ENCODE data around the gene OTOG.

OTOG gene

DNA sequence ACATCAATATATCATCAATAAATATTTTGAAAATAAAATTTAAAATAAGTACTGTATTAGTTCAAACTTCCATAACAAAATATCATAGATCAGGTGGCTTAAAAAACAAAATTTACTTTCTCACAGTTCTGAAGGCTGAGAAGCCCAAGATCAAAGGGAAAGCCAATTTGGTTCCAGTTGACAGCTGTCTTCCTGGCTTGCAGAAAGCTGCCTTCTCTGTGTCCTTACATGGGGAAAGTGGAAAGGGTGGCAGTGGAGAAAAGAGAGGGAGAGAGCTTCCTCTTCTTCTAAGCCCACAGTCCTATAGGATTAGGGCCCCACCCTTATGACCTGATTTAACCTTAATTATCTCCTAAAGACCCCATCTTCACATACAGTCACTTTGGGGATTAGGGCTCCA is 121.1 kb downstream of the OTOG start:
- DNase-seq, result no peak

DNA sequence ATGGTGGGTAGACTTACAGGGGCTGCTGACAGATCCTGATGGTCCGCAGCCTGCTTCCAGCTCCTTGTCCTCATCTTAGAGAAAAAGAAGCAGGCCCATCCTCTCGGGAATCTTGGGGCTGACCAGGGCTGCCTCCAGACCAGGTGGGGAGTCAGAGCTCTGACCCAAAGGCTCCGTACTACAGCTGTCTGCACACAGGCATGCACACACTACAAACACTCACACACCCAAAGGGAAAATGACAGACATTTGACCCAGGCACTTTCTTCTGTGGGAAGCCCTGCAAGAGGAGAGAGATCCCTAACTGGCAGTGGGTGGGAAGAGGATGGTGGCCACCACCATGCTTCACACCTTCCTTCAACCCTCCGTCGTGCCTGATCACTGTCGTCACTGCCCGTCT is 125.4 kb downstream of the OTOG start:
- no peak for DNase-seq

DNA sequence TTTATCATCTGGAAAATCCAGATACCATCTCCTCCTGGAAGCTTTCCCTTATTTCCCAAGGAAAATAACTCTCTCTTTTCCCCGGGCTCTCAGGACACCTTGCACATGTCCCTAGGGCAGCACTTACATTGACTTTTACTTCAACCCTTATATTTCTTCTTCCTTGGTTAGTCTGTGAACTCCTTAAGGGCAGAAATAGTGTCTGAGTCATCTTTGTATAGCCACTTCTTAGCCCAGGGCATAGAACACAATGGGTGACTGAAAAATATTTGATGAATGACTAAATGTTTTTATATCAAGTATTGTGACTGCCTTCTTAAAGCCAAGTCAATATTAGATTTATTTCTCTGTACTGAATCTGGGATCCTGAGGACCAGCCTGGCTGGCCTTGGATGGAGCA is 126.9 kb downstream of the OTOG start:
- DNase-seq, result no peak

DNA sequence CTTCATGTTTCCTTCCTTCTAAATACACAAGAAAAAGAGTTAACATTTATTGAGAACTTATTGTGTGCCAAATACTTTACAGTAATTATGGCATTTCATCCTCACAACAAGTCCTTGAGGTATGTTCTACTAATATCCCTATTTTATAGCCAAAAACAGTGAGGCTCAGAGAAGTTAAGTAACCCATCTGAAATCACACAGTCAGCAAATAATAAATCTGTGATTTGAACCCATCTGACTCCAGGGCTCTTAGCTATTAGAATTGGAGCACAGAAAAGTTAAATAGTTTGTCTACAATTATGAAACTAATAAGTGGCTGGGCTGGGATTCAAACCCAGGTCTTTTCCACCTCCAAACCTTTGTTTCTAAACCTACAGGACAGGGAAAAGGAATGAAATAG is 135.8 kb downstream of the OTOG start:
- no peak for DNase-seq

DNA sequence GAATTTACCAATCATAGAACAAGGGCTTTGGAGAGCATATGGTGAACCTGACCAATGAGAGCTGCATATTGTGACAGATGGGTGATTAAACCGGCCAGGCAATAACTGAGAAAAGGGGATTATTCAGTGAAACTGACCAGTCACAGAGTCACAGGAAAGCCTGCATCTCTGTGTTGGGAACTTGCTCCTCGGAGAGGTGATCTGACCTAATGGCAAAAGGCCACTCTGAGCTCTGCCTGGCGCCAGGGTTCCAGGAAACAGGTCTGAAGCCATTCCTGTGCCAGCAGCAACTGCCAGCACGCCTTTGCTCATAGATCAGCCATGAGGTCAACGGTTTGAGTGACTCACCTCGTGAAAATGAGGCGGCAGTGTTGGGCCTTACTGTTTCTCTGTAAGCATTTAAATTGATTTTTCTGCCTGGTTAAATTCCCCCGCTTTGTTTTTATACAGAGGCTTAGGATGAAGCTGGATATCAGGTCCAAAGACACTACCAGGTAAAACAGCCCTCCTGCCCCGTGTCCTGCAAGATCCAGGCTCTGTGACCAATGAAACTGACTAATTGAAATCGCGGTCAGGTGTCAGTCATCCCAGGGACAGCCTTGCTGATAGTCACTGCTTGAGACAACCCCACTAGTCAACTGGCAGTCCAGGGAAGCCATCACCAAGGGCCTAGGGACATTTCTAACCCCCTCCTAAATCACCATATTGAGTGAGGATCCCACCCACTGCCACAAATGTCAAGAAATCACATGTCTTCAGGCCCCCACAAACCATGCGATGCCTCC is 136.5 kb downstream of the OTOG start:
- no peak for DNase-seq

DNA sequence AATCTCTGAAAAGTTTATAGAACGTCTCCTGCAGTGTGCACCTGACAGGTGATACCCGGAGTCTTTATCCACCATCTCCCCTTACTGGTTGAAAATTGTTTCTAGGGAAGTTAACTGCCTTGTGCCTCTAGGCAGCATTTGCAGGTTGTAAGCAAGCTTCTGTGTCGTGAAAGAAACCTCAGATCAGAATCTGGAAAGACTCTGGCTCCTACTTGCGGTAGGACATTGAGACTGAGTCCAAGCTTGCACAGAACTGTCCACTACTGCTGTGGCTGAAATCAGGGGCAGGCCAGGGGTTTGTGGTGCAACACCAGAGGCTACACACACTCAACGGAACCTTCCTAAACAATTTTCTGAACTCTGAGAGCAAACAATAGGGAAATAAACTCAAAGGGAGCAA is 137.5 kb downstream of the OTOG start:
- no peak for DNase-seq

DNA sequence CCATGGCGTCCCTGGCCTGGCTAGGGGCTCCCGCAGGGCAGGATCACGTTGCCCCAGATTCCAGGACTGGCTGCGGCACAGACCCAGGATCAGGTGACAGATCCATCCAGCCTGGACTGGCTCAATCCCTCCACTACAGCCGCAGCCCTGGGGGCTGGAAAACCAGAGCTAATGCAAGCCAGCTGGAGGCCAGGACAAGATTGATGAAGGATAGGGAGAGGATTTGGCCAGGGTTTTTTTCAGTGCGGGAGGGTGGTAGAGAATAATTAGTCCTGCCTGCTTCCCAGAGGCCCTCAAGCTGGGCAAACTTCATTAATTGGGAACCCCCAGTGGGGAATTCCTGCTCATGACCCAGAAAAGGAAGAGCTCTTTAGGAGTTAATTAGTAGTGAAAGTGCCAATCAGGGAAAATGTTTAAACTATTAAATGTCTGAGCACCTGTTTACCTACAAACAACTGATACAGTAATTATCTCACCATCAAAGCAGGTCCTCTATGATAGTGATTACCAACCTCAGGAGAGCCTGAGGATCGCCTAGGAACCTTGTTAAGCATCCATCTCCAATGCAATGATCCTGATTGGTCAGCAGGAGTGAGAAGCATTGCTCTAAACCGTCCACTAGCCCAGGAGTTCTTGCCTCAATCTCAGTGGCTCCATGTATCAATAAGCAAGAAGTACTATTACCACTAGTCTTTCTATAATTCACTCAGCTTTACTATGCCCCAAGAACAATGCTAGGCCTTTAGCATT is 139.3 kb downstream of the OTOG start:
- DNase-seq, result no peak

DNA sequence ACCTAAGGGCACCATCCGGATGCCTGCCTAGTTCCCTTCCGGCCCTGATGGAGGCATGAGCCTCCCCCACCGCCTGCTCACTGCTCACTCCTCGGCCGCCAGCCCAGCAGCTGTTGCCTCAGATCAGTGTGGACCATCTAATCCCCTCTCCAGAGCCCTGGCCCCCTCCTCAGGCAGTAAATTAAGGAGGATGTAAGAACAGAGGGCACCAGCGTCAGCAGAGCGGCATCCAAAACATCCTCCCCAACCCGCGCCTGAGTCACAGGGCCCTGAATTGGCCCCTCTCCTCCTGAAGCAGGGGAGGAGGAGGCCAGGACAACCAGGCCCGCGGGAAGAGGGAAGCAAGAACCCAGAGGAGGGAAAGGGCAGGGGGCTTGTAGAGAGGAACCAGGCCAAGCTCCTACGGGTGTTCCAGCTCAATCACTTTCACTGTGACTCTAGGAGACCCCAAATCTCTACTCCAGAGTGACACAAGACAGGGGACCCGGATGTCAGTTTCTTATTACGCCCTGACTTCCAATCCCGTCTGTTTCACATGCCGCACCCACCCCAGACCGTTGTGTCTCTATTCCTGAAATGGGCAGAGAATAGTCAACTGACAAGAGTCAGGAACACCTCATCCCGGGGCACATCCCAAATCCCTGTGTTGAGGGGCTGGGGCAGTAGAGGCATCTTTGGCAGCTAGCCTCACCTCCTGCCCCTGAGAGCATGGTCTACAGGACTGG is 141.0 kb downstream of the OTOG start:
- no peak for DNase-seq

DNA sequence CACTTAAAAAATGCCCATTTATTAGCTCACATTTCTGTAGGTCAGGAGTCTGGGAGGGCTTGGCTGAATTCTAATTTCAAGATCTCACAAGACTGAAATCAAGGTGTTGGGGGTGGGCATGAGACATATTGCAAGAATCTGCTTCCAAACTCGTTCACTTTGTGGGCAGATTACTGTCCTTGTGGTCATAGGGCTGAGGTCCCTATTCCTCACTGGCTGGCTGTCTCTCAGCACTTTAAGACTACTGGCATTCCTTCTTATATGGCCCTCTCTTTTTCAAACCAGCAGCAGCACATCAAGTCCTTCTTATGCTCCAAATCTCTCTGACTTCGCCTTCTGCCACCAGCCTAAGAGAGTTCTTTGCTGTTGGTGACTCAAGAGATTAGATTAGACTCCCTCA is 144.5 kb downstream of the OTOG start:
- no peak for DNase-seq

DNA sequence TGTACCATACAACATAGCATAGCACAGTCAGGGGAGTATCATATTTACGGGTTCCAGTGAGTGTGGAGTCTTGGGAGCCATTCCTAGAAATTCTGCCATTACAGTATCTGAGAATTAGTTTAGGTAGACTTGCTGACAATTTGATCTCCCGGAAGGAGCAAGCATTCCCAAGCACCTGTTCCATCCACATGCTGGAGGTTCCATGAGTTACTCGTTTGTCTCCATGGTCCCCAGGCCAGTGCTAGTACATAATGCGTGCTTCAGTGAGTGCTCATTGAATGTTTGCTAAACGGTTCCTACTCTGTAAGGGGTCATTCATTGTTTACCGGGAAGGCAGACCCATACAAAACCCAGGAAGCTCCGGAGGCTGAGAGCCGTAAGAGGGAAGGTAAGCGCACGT is 144.9 kb downstream of the OTOG start:
- DNase-seq, result no peak

DNA sequence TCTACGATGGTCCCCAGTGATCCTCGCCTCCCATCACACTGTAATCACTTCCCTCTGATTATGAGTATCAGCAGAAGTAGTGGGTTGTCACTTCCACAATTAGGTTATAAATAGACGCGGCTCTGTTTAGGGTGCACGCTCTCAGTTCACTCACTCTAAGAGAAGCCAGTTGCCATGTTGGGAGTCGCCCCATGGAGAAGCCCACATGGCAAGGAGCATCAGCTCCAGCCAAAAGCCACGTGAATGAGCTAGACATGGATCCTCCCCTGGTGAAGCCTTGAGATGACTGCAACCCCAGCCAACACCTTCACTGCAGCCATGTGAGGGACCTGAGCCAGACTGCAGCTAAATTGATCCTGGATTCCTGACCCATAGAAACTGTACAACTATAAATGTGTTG is 145.9 kb downstream of the OTOG start:
- DNase-seq, result no peak

DNA sequence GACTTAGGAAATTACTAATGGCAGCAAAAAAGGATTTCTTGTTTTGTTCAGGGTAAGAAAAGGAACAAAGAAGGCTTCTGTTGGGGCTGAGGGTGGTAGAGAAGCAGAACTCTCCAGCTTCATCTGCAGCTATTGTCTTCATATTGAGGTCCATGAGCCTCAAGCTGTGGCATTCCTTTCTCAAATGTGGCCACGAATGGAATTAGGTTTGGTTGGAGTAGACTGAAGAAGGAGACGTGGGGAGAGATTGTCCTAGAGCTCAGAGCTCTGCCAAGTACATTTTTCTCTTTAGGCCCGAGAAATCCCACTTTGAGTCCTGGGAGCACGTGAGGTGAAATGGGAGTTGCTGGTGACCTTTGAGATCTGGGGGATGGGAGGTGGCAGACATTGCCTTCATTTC is 146.5 kb downstream of the OTOG start:
- DNase-seq, result no peak

DNA sequence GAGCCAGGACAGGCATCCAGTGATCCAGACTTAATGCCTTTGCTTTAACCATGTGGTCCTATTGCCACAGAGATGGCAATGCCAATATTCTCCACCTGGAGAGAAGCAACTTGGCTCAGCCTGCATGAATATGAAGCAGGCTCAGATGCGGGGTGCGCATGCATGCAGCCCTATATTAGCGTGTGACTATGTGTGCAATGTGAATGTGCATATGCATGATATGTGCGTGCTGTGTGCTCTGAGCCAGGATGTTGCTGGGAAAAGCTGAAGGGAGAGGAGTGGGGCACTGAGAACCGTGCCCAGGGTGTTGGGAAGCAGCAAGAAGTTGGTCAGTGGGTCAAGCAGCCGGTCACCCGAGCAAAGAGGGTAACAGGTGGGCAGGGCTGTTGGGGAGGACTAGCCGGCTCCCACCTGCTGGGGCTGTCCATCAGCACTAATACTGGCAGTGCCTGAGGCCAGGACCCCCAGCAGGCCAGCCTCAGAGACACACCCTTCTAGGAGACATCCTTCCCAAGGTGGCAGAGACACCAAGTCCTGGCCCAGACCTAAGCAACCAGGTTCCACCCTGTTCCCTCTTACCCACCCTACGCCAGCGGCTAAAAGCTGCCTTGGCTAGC is 147.5 kb downstream of the OTOG start:
- no peak for DNase-seq

DNA sequence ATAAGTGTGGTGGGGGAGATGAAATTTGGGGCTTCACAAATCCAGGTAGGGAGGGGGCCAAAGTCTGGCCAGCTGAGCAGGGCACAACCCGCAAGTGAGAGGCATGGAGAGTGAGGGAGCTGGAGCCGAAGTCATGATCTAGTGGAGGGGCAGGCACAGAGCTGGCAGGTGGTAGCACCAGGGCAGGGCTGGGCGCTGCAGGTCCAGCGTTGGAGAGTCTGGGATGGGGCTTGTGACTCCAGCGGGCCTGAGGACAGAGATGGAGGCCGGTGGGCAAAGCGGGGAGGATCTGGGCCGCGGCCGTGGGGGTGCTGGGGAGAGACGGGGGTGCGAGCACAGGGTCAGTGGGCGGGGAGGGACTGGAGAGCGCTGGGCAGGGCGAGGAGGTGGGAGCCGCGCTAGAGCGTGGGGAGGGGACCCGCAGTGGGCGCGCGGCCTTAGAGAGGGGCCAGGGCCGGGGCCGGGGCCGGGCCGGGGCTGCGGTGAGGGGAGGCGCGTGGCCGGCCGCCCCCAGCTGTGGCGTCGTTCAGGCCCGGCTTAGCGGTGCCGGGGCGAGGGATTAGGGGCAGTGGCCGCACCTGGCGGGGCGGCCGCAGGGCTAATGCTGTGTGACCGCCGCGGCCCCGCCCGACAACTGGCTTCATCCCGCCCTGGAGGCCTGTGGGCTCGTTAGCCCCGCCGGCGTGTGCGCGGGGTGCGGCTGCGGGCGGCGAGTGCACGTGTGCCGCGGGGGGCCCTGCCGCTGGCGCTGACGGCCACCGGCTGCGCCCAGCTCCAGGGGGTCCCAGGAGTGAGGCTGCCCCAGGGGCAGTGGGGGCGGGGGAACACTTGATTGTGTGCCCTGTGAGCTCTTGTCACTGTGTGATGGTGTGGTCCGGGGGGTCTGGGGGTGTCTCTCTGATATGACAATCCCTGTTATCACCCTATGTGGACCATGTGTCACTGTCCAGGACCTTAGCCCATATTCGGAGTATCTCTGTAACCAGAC is 148.7 kb downstream of the OTOG start:
- DNase-seq, result no peak

DNA sequence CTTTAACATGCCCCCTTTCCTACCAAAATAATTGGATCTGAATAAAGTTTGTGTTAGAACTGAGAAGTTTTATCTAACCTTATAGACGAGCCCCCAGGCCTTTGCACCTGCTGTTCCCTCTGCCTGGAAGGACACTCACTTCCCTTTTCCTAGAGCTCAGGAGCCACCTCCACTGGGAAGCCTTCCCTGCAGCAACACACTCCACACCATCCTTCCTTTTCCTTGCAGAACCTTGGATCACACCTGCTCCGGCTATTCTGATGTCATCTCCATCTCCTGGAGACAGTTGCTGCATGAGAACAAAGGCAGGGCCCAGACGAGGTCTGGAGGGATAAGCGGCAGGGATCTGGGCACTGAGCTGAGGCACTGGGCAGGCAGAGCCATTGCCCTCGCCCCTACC is 149.7 kb downstream of the OTOG start:
- no peak for DNase-seq

Measured in activated CD4-positive, alpha-beta T cell treated with anti-CD3 and anti-CD28 coated beads, Interleukin-2, Interleukin-6, amounts not matched to agents 100 ng/mL and 50 ng/mL, durations not matched to agents 16 hours and 8 hours (primary cell).